Stimulated activated CD4-positive, alpha-beta T cell treated with anti-CD3 and anti-CD28 coated beads, TNF-alpha, amount 100 ng/mL, for 4 hours (primary cell): ENCODE data around the gene CTNNBL1.

ENCODE experiments used
- DNase-seq, 3 experiments: peaks; one replicate each; pipeline ENCODE4 v3.0.0-alpha.2; 2020; ENCODE audit warnings: low read depth in 3 of 3

The CTNNBL1 gene

DNA sequence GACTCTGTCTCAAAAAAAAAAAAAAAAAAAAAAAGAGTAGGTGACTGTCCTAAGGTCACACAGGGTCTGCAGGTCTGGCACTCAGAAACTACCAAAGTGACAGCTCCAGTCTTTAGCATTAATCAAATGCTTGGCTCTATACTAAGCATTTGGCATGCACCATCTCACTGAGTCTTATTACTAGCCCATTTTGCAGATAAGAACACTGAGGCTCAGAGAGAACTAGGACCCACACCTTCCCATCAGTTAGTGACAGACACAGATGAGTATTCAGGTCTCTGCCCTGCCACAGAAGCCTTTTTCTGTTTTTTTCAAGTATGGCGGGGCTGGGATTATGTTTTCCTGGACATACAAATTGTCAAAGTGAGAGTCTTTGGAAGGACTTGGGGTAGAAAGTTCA, 186.0 kb downstream of the CTNNBL1 start:
- DNase-seq, result no peak

DNA sequence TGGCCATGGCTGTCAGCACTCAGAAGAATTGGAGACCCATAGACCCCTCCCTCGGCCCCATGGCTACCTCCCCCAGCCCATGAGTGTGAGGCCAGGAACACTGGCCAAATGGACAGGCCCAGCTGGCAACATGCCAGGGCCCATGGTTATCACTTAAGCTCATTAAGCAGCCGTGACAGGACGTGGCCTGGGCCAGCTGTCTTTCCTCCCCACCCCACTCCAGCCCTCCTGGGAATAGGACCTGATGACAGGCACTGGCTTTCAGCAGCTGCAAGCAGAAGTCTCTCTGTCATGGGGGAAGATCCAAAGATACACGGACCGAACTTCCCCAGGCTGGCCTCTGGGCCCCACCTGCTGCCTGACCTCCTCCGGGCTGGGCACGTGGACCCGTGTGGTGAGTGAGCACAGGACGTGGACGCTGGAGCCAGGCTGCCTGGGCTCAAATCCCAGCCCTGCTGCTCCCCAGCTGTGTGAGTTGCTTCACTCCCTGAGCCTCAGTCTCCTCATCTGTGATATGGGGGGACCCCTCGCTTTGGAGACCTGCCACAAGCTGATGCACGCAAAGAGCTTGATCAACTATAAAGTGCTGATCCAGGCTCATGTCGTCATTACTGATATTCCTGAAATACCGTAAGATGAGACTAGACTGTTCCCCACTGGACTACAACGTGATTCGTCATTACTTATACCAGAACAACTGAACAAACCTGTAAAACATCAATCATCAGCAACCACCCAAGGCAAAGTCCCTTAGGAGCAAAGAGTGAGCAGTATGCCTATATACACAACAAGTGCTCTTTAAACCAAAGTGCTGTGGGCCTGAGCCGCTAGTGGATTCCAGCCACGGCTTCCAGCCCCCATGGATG, 187.1 kb downstream of the CTNNBL1 start:
- DNase-seq, result no peak

DNA sequence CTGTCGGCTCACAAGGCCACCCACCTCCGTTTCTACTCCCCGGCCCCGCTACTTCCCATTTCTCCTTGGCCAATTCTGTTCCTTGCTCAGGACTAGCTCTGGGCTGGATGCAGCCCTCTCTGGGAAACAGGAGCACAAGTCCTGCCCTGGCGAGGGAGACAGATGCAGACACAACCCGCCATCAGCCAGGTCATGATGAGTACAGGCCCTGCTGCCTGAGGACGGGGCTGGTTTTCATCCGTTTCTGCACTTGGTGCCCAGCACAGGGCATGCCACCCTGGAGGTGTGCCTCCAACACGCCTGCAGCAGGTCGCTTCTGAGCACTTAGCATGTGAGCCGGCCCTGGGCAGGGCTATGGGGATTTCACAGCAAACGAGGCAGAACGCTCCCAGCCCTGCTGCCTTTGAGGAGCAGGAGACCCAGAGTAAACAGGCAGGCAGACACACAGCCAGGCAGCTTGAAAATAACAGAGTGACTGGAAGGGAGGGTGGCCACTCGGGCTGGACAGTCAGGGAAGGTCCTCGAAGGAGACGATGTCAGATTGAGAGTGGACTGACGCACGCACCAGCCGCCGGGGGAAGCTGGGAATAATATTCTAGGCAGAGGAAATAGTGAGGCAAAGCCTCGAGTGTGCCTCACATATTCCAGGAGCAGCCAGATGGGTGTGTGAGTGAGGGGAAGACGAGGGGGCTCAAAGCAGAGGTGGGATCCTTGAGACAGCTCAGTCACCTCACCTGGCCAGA, 187.9 kb downstream of the CTNNBL1 start:
- no peak for DNase-seq

DNA sequence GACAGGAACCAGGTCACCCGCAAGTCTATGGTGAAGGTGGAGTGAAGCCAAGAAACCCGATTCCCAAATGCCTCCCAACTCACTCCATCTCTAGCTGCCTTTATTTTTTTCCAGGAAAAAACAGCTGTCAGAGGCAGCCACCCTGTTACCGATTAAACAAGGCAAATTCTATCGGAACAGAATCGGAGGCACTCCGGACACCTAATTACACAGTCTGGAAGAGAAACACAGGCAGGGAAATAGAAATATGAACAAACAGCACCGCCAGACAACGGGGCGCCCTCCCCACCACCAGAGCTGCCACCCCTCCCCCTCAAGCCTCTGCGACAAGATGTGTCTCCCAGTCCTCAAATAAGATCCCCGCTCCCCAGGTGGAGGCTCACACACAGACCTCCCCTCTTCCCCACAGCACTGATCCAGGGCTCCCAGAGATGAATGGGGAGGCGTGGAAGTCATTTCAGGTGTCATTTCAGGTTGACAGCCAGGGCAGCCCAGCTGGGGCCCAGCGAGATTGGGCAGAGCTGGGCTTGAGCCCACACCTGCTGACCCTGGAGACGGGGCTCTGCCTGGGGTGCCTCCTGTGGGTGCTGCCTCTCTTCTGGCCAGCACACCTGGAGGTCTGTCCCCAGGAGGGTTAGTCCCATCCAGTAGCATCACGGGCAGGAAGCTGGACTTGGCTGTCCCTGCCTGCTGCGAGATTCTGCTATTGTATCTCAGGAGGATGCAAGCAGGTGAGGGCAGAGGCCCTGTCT, 189.3 kb downstream of the CTNNBL1 start:
- DNase-seq, result no peak

DNA sequence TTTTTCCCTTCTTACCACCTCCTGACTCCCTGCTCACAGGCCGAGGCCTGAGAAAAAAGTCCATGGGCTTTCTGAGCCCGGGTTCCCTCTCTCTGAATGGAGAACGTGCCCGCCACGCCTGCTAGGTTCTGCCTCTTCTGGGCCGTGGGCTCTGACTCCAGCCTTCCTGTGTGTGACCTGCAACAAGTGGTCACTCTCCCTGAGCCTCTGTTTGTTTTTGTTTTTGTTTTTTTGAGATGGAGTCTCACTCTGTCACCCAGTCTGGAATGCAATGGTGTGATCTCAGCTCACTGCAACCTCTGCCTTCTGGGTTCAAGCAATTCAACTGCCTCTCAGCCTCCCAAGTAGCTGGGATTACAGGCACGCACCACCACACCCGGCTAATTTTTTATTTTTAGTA, 191.2 kb downstream of the CTNNBL1 start:
- DNase-seq, result no peak

DNA sequence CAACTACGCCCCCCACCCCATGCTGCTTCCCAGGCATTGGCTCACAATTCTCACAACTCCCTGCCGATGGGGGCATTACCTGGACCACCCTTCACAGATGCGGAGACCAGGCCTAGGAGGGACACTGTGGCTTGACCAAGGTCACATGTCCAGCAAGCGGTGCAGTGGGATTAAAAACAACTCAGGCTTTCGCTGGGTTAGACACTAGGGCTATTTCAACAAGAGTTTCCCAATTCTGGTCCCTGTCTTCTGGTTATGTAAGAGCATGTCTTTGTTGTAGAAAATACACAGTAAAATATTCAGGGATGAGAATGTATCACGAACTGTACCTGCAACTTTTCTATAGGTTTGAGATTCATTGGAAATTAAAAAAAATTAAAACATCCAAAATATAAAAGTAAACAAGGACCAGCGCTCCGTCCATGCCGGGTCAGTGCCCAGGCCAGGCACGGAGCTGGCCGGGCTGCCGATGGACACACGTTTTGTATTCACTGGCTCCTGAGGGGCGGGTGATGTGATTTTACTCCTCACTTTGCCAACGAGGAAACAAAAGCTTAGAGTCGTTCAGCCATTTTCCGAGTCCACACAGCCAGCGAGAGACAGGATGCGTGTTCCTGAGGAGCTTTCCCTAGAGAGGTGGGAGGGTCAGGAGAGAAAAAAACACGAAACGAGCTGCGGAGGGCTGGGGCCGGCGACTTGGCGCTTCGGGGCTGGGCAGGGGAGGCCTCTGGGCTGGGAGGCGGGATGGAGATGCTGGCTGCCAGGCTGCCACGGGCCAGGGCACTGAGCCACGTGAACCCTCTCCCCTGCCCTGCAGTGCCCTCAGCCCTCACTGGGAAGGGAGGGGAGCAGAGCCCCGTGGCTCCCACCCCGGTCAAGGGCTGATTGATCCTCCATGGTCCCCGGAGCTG, 192.0 kb downstream of the CTNNBL1 start:
- DNase-seq, result no peak

DNA sequence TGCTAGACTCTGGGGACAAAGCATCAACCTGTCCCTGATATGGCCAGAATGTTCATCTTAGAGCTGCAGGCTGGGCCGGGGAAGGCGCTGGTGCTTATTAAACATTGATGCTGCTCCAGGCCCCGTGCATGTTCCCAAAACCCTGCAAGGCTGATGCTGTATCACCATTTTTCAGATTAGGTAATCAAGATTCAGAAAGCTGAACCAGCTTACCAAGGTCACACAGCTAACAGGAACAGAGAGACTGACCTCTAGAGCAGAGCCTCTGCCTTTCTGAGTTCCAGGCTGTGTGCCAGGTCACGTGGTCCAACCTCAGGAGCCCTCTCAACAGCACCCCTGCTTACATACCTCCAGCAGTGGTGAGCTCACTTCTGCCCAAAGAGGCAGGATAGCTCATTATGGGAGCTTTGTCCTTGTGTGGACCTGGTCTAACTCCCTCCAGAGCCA, 193.0 kb downstream of the CTNNBL1 start:
- no peak for DNase-seq

DNA sequence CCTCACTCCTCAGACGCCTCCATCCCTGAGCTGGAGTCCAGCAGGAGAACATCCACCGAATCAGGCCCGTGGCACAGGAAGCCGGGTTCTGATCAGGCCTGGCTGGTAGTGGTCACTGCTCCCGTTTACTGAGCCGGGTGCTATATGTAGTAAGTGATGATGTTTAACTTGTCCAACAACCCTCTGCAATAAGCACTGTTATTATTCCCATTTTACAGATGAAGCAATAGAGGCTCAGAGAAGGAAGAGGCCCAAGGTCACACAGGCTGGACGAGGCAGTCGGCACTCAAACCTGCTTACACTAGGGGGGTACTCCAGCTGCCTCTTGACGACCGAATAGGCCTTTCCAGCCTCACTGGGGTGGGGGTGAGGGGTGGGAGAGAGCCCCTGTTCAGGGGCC, 194.8 kb downstream of the CTNNBL1 start:
- no peak for DNase-seq

DNA sequence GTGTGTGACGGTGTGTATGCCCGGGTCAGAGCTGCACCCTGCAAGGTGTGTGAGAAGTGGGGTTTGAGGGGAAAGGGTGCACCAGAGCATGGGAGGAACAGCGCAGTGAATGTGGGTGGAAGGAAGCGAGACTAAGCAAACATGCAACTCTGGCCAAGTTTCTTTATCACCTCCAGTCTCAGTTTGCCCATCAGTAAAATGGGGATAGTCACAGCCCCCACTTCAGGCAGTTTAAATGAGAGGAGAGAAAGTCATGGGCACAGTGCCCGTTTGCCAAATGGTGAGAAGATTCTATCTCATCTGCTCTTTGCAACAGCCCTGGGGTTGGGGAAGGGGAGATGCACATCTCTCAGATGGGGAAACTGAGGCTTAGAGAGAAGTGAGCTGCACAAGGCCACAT, 196.3 kb downstream of the CTNNBL1 start:
- DNase-seq, result no peak

DNA sequence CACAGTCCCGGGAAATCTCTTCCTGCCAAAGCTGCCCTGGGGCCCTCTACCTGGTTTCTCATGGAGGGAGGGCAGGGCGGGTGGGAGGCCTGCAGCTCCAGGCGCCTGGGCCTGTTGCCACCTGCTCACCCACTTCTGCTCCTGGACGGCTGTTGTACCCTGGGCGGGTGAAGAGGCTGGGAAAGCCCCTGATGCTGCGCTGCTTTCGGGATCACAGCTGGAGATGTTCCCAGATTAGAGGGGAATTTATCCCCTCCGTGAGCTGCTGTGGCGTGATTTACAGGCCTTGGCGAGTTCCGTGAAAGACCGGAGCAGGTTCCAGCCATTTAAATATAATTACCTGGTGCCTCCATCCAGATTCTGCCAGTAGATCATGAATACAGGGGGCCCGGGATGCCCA, 196.8 kb downstream of the CTNNBL1 start:
- DNase-seq, result no peak

DNA sequence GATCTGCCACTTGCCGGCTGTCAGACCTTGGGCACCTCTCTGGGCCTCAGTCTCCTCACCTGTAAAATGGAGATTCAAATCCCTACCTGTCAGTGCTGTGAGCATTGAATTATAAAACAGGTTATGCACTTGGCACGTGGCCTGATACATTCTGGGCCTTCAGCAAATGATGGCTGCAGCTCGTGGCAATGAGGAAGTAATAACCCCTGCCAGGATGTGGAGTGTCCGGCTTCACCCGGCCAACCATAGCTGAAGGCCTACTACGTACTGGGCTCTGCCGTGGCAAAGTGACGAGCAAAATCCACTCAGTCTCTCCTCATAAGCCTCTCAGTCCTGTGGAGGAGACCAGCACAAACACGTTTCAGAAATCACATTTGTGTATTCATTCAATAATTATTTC, 198.2 kb downstream of the CTNNBL1 start:
- DNase-seq, result no peak

DNA sequence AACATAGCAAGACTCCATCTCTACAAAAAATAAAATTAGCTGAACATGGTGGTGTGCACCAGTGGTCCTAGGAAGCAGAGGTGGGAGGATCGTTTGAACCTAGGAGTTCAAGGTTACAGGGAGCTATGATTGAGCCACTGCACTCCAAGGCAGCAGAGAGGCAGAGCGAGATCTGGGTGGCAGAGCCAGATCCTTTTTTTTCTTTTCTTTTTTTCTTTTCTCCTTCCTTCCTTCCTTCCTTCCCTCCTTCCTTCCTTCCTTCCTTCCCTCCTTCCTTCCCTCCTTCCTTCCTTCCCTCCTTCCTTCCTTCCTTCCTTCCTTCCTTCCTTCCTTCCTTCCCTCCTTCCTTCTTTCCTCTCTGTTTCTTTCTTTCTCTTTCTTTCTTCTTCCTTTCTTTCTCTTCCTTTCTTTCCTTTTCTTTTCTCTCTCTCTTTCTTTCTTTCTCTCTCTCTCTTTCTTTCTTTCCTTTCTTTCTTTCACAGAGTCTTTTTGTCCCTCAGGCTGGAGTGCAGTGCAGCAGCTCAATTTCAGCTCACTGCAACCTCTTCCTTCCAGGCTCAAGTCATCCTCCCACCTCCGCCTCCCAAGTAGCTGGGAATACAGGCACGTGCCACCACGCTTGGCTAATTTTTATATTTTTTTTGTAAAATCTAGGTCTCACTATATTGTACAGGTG, 199.9 kb downstream of the CTNNBL1 start:
- DNase-seq, result no peak

DNA sequence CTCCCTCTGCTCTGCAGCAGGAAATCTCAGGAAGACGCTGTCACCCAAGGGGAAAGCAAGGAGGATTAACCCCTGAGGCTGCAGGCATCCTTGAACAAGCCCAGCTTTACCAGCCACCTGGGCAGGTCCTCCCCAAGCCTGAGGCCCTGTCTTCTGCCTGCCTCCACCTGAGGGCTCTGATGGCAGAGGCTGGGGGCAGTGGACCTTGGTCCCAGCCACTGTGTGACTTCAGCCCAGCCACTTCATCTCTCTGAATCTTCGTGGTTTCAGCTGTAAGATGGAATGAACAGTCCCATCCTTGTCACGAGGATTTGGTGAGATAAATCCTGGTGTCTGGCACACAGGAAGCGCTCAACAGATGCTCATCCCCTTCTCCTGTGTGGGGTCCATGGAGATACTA, 200.6 kb downstream of the CTNNBL1 start:
- no peak for DNase-seq

DNA sequence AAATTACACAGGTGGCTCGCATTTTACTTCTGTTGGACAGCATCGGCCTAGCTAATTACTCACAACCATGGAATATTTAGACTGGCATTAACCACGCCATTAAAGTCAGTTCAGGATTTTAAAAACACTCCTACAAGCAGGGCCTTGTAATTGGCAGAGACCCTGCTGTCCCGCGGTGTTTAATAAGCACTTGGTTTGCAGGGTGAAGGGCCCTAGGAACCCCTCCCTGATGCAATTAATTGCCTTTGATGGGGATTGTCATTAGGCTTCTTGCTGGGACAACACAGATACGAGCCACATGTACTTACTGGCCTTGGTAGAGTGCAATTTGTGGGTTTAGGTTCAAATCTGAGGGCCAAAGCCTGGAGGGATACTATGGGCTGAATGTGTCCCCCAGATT, 201.3 kb downstream of the CTNNBL1 start:
- no peak for DNase-seq

DNA sequence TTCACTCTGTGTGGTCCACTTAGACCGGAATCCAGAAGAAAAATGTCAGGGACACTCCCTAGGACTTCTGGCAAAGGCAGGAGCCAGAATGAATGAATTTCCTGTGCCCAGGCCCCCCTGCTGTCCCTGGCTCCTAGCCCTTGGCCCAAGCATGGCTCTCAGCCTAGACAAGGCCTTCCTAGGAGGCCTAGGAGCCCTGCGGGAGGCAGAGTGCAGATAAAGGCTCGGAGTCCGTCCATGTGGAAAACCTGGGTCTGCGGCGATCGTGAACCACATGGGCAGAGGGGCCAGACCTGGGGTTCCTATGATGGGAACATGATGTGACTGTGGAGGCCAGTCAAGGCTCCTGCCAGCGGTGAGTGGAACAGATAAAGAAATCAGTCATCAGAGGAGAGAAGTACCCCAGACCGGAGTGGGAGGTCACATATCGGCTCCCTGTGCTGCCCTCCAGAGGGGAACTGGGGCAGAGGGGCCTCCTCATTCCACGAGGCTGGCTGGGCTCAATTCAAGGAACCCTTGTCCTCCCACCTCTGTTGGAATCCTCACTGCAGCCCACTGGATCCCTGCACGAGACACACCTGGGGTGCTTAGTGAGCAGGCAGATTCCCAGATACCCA, 203.2 kb downstream of the CTNNBL1 start:
- no peak for DNase-seq

DNA sequence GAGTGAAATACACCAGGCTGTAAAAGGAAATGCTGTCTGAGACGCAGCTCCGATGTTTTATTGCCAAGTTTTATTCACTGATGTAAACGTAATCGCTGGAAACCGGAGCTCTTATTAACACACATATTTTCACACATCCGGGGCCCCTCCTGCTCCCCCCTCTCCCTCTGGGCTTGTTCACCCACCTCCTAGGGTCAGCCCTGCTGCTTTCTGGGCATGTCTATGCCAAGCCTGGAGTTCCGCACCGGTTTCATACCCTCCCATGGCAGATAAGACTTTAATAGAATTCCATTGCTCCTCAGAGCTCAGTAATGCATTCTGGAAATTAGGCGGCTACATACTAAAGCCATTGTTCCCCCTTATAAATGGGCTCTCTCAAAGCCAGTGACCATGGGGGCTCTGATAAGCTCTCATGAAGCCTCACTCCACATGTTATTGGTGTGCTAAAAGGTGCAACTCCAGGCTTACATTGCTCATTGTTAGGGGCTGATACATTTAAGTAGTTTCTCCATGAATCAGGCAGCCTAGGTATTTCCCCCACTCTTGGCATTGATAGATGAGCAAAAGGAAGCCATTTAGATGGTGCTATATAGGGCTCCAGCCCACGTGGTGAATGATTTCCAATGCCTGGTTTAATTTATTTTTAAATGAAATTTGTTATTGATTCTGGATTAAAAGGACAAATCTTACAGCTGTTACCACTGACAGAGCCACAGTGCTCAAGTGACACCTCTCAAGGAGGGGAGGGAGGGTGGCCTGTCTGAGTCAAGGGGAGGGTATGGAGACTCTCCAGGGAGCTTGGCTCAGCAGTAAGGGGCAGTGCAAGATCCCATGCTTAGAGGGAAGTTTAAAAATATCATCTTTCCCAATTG, 204.6 kb downstream of the CTNNBL1 start:
- no peak for DNase-seq

DNA sequence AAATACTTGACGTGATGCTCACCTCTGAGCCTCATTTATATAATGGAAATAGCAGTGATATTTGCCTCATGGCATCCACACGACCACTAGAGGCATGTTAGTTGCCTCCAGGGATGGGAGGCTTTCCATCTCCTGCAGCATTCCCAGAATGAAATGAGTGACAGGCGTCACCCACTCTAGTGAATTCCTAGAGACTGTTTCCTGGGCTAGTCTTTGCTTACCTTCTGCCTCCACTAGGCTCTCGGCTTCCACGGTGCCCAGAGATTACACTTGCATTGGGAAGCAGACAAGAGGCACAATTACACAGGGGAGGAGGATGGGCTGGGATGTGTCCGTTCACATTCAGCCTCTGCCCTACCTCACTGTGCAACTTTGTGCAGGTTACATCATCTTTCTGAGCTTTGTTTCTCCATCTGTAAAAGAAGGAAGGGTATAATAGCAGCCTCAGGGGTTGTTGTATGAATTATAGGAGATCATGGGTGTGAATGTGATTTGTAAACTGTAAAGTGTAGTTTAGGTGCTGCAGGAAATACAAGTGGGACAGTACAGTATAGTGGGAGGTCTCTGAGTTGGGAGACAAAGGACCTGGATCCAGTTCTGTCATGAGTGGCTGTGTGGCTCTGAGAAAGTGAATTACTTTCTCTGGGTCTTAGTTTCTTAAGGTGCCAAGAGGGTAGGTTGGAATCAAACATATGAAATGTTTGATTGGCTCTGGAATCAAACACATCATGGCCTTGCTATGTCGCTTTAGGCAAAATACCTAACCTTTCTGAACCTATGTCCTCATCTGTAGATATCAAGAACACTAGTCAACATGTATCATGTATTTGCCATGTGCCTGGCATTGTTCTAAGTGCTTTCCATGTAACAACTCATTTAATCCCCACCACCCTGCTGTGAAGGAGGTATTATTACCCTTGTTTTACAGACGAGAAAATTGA, 205.5 kb downstream of the CTNNBL1 start:
- DNase-seq, result no peak

DNA sequence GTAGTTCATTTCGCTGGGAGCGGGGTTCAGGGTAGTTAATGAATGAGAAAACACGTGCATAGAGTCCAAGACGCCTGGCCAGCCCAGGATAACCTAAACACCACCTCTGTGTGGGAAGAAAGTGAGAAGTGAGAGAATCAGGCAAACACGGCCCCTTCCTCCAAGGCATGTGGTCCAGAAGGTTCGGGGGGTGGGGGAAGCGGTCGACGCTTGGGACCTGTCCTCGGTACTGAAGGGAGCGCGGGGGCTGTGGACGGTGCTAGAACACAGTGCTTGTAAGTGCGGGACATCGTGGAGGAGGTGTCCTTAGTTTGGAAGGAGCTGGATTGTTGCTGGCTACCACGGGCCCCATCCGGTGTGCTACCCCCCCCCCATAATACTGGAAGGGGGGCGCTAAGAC, 207.4 kb downstream of the CTNNBL1 start:
- no peak for DNase-seq
